Keratinocyte (primary cell): ENCODE data around the gene DOK4. TPM values are rescaled to one million over a fixed set of nuclear protein-coding genes. Genes with fewer than 3 reads are reported as not detected.

Experiments used
- DNase-seq: peaks from one replicate; pipeline ENCODE4 v3.0.0-alpha.2; 2011; ENCODE audit warnings: low read depth, missing footprints, low spot score
- FAIRE-seq: peaks from 2 replicates; lab custom pipeline; 2011; peaks lifted over from hg19 to GRCh38; lab: Jason Lieb, UNC
- H2AFZ ChIP-seq: 2 replicates; pipeline ENCODE4 v1.6.0; 2012; ENCODE audit warnings: low read length, control low read depth, inconsistent platforms; ENCODE audit not compliant: control insufficient read depth
- H3K27ac ChIP-seq: 2 replicates; pipeline ENCODE4 v1.5.1; 2011; ENCODE audit warnings: low read length; ENCODE audit not compliant: control insufficient read depth, insufficient read depth
- H3K27me3 ChIP-seq: 3 replicates; pipeline ENCODE4 v1.6.0; 2011; ENCODE audit warnings: low read length; ENCODE audit not compliant: control insufficient read depth, insufficient read depth; ENCODE audit errors: extremely low read depth
- H3K36me3 ChIP-seq, 2 experiments: 2 replicates in 1 of 2; 3 replicates in 1 of 2; pipeline ENCODE4 v1.5.1; 2011; ENCODE audit warnings: low read length in 2 of 2, mild to moderate bottlenecking in 1 of 2; ENCODE audit not compliant: control insufficient read depth in 2 of 2, insufficient read depth in 2 of 2; ENCODE audit errors: extremely low read depth in 1 of 2
- H3K4me1 ChIP-seq: 3 replicates; pipeline ENCODE4 v1.5.1; 2011; ENCODE audit warnings: low read length; ENCODE audit not compliant: control insufficient read depth, insufficient read depth; ENCODE audit errors: extremely low read depth
- H3K4me2 ChIP-seq: 3 replicates; pipeline ENCODE4 v1.6.0; 2011; ENCODE audit warnings: low read depth, low read length; ENCODE audit not compliant: control insufficient read depth, insufficient read depth; ENCODE audit errors: extremely low read depth
- H3K4me3 ChIP-seq, 3 experiments: fragments of 200-600 bp in 1 of 3; sonication (generic) in 1 of 3; 2 replicates in 2 of 3; 3 replicates in 1 of 3; pipeline ENCODE4 v1.5.1; 2011 to 2016; ENCODE audit warnings: low read length in 3 of 3, mild to moderate bottlenecking in 3 of 3, control low read depth in 2 of 3, inconsistent platforms in 1 of 3, low read depth in 1 of 3, mixed read lengths in 1 of 3, mixed run types in 1 of 3, moderate library complexity in 1 of 3; ENCODE audit not compliant: control insufficient read depth in 2 of 3, insufficient read depth in 2 of 3; ENCODE audit errors: extremely low read depth in 1 of 3
- H3K79me2 ChIP-seq: 2 replicates; pipeline ENCODE4 v1.6.0; 2012; ENCODE audit warnings: low read length; ENCODE audit not compliant: control insufficient read depth, insufficient read depth
- H3K9ac ChIP-seq: 3 replicates; pipeline ENCODE4 v1.6.0; 2011; ENCODE audit warnings: low read length; ENCODE audit not compliant: control insufficient read depth, insufficient read depth; ENCODE audit errors: extremely low read depth
- H3K9me1 ChIP-seq: 3 replicates; pipeline ENCODE4 v1.6.0; 2011; ENCODE audit warnings: low read length; ENCODE audit not compliant: control insufficient read depth, insufficient read depth; ENCODE audit errors: extremely low read depth
- H3K9me3 ChIP-seq: 2 replicates; pipeline ENCODE4 v1.5.1; 2012; ENCODE audit warnings: low read depth, low read length; ENCODE audit not compliant: control insufficient read depth
- H4K20me1 ChIP-seq: 3 replicates; pipeline ENCODE4 v1.6.0; 2011; ENCODE audit warnings: low read length; ENCODE audit not compliant: control insufficient read depth, insufficient read depth; ENCODE audit errors: extremely low read depth
- CTCF ChIP-seq, 3 experiments: IDR thresholded peaks in 1 of 3; conservative IDR thresholded peaks in 1 of 3; optimal IDR thresholded peaks in 1 of 3; 2 replicates in 2 of 3; 3 replicates in 1 of 3; pipeline versions ENCODE3 to v1.5.1; 2011; ENCODE audit warnings: low read length in 3 of 3, mild to moderate bottlenecking in 3 of 3, moderate library complexity in 2 of 3, control low read depth in 1 of 3, inconsistent platforms in 1 of 3; ENCODE audit not compliant: insufficient read depth in 2 of 3; ENCODE audit errors: extremely low read depth in 1 of 3
- EZH2 ChIP-seq: IDR thresholded peaks from one replicate; pipeline ENCODE4 v1.6.1; 2012; ENCODE audit warnings: inconsistent platforms, mild to moderate bottlenecking, low read length, moderate library complexity
- dilution Hi-C: fragments of 300-500 bp; cut with MboI; formaldehyde crosslinking; loops from one replicate; pipeline ENCODE4 v1.7.0; 2020; ENCODE audit warnings: low sequenced_read_pairs; ENCODE audit not compliant: extremely low pct_ligation_motif_present
- polyA plus RNA-seq, 5 experiments: library from polyadenylated mRNA; depleted of rRNA in 3 of 5; stranded (reverse) in 3 of 5; stranded (forward) in 1 of 5; unstranded in 1 of 5; fragments of >200 nt; gene quantifications; 1 replicate in 1 of 5; 2 replicates in 3 of 5; 3 replicates in 1 of 5; pipeline versions ENCODE4 v1.2.1 to v1.2.3, GENCODE V29; 2011 to 2012; ENCODE audit warnings: missing spikeins in 2 of 5, low read depth in 1 of 5, low replicate concordance in 1 of 5

DOK4 gene
- polyA plus RNA-seq, 1 donor (not counting 4 experiments of a cell fraction or from before 2014, with no cell fraction given): 17.6 TPM

GRCh38 chr16:57468346-57468745 is 17.9 kb downstream of the DOK4 start:
- no peak overlapping the region for H3K4me2 ChIP-seq
- no peak for FAIRE-seq
- DNase-seq: no peak
- H3K9me1 ChIP-seq: no peaks in the 10 kb centered on the region
- H3K36me3 ChIP-seq: peaks cover 41 to 48% of the 10 kb centered on the region in 2 experiments
- no peak overlapping the region for H2AFZ ChIP-seq
- peaks cover 3% of the 10 kb centered on the region for H3K4me1 ChIP-seq
- dilution Hi-C loops: no loop called here
- H3K79me2 ChIP-seq: peaks cover 17% of the 10 kb centered on the region
- no peaks in the 10 kb centered on the region for H3K9me3 ChIP-seq
- no peak overlapping the region for H3K9ac ChIP-seq
- H3K27me3 ChIP-seq: no peaks in the 10 kb centered on the region
- TF ChIP-seq EZH2: no peak
- TF ChIP-seq CTCF (optimal IDR thresholded peaks at IDR 0.05 in 1 of 3, IDR thresholded peaks at IDR 0.05 in 1 of 3, conservative IDR thresholded peaks at IDR 0.05 in 1 of 3; ENCODE audit: extremely low read depth in 1 of 3, insufficient read depth in 2 of 3, low read length in 3 of 3): no peak
- H4K20me1 ChIP-seq: no peaks in the 10 kb centered on the region
- H3K27ac ChIP-seq: no peak overlapping the region
- H3K4me3 ChIP-seq: no peak overlapping the region

GRCh38 chr16:57464523-57464922 is 21.8 kb downstream of the DOK4 start:
- H3K4me3 ChIP-seq: no peak overlapping the region
- peaks cover 36 to 41% of the 10 kb centered on the region in 2 experiments for H3K36me3 ChIP-seq
- no peak for TF ChIP-seq EZH2
- TF ChIP-seq CTCF (optimal IDR thresholded peaks at IDR 0.05 in 1 of 3, IDR thresholded peaks at IDR 0.05 in 1 of 3, conservative IDR thresholded peaks at IDR 0.05 in 1 of 3; ENCODE audit: extremely low read depth in 1 of 3, insufficient read depth in 2 of 3, low read length in 3 of 3): no peak
- H3K4me1 ChIP-seq: peaks cover 5% of the 10 kb centered on the region
- H2AFZ ChIP-seq: no peak overlapping the region
- no peaks in the 10 kb centered on the region for H3K9me1 ChIP-seq
- no peak overlapping the region for H3K4me2 ChIP-seq
- DNase-seq (no peak), FAIRE-seq (no peak)
- H3K27me3 ChIP-seq: no peaks in the 10 kb centered on the region
- no peak overlapping the region for H3K27ac ChIP-seq
- H3K79me2 ChIP-seq: peaks cover 25% of the 10 kb centered on the region
- no peak overlapping the region for H3K9ac ChIP-seq
- H4K20me1 ChIP-seq: no peaks in the 10 kb centered on the region
- H3K9me3 ChIP-seq: no peaks in the 10 kb centered on the region
- dilution Hi-C loops: no loop called here
